Glomerular visceral epithelial cell (primary cell): ENCODE results near the gene UTF1.
"Not testable (repeated sequence)": the region's sequence is repeated elsewhere in the genome, so short reads cannot be mapped to it uniquely, and the experiment has no call there.

Source experiments
- DNase-seq: peaks from one replicate; pipeline ENCODE4 v3.0.0-alpha.2; 2016; ENCODE audit errors: extremely low spot score

The UTF1 gene

GRCh38 chr10:133209641-133210040 lies 20.4 kb upstream of the UTF1 start:
- DNase-seq = no peak

- no peak for DNase-seq
Observed at GRCh38 chr10:133210398-133211140, 19.4 kb upstream of the UTF1 start.

GRCh38 chr10:133211141-133211830 lies 18.7 kb upstream of the UTF1 start:
- DNase-seq = no peak

GRCh38 chr10:133211959-133212852 lies 17.8 kb upstream of the UTF1 start:
- no peak for DNase-seq

GRCh38 chr10:133212853-133213494 lies 17.0 kb upstream of the UTF1 start:
- no peak for DNase-seq

- DNase-seq = no peak
Observed at GRCh38 chr10:133213641-133214467, 16.2 kb upstream of the UTF1 start.

- DNase-seq = no peak
Observed at GRCh38 chr10:133214468-133215410, 15.3 kb upstream of the UTF1 start.

GRCh38 chr10:133215586-133215985 lies 14.4 kb upstream of the UTF1 start:
- no peak for DNase-seq

GRCh38 chr10:133216776-133217175 lies 13.2 kb upstream of the UTF1 start:
- DNase-seq = no peak

- no peak for DNase-seq
Observed at GRCh38 chr10:133217800-133218589, 12.0 kb upstream of the UTF1 start.

- DNase-seq = no peak
Observed at GRCh38 chr10:133218891-133219290, 11.1 kb upstream of the UTF1 start.

- no peak for DNase-seq
Observed at GRCh38 chr10:133219782-133220181, 10.2 kb upstream of the UTF1 start.

GRCh38 chr10:133221331-133221730 lies 8.7 kb upstream of the UTF1 start:
- no peak for DNase-seq

GRCh38 chr10:133221756-133222155 lies 8.3 kb upstream of the UTF1 start:
- not testable (repeated sequence) for DNase-seq

- DNase-seq = no peak
Observed at GRCh38 chr10:133224076-133224475, 5.9 kb upstream of the UTF1 start.

- DNase-seq = no peak
Observed at GRCh38 chr10:133224756-133225372, 5.2 kb upstream of the UTF1 start.

- DNase-seq = no peak
Observed at GRCh38 chr10:133225707-133226191, 4.3 kb upstream of the UTF1 start.

GRCh38 chr10:133226251-133226808 lies 3.7 kb upstream of the UTF1 start:
- DNase-seq = no peak
